OCI-LY1 (cell line): ENCODE data around the gene OSTM1.
"Not testable (repeated sequence)": the region's sequence is repeated elsewhere in the genome, so short reads cannot be mapped to it uniquely, and the experiment has no call there.

Experiments used
- H2AFZ ChIP-seq: fragments of 200-600 bp; sonication (generic), shearing (Covaris generic); 2 replicates; pipeline ENCODE4 v1.6.0; 2014; ENCODE audit warnings: antibody characterized with exemption, mild to moderate bottlenecking, low read length
- H3F3A ChIP-seq: fragments of 200-600 bp; sonication (generic), shearing (Covaris generic); 2 replicates; pipeline ENCODE4 v1.6.0; 2014; ENCODE audit warnings: mild to moderate bottlenecking, antibody characterized with exemption, low read length, moderate library complexity; ENCODE audit not compliant: insufficient read depth
- H3K27ac ChIP-seq: fragments of 200-600 bp; sonication (generic); 2 replicates; pipeline ENCODE4 v1.5.1; 2014; ENCODE audit warnings: low read length, mixed run types, mild to moderate bottlenecking, low read depth; ENCODE audit not compliant: poor library complexity, severe bottlenecking
- H3K27me3 ChIP-seq: fragments of 200-600 bp; sonication (generic); 2 replicates; pipeline ENCODE4 v1.6.0; 2014; ENCODE audit warnings: antibody characterized with exemption, mild to moderate bottlenecking, low read length, moderate library complexity; ENCODE audit not compliant: insufficient read depth
- H3K36me3 ChIP-seq: fragments of 200-600 bp; sonication (generic); 2 replicates; pipeline ENCODE4 v1.6.1; 2014; ENCODE audit warnings: mild to moderate bottlenecking, antibody characterized with exemption, low read length, moderate library complexity, mixed read lengths; ENCODE audit not compliant: insufficient read depth
- H3K4me1 ChIP-seq: fragments of 200-600 bp; sonication (generic); 2 replicates; pipeline ENCODE4 v1.5.1; 2014; ENCODE audit warnings: mild to moderate bottlenecking, low read length, moderate library complexity; ENCODE audit not compliant: insufficient read depth, severe bottlenecking
- H3K4me2 ChIP-seq: fragments of 200-600 bp; sonication (generic), shearing (Covaris generic); 2 replicates; pipeline ENCODE4 v1.6.1; 2014; ENCODE audit warnings: low read length
- H3K4me3 ChIP-seq: fragments of 200-600 bp; sonication (generic); 2 replicates; pipeline ENCODE4 v1.5.1; 2014; ENCODE audit warnings: low read length, low read depth, mild to moderate bottlenecking, mixed read lengths; ENCODE audit not compliant: poor library complexity, severe bottlenecking
- H3K79me2 ChIP-seq: fragments of 200-600 bp; shearing (Covaris generic); 2 replicates; pipeline ENCODE4 v1.6.1; 2016; ENCODE audit warnings: mixed run types, low read length, mixed read lengths; ENCODE audit not compliant: insufficient read depth
- H3K9ac ChIP-seq: fragments of 200-600 bp; sonication (generic), shearing (Covaris generic); 2 replicates; pipeline ENCODE4 v1.6.1; 2014; ENCODE audit warnings: mild to moderate bottlenecking, low read length, mixed read lengths
- H3K9me2 ChIP-seq: fragments of 200-600 bp; sonication (generic), shearing (Covaris generic); 2 replicates; pipeline ENCODE4 v1.6.1; 2014; ENCODE audit warnings: low read depth, mild to moderate bottlenecking, low read length, mixed read lengths
- H3K9me3 ChIP-seq: fragments of 200-600 bp; shearing (Covaris generic); 2 replicates; pipeline ENCODE4 v1.6.1; 2014; ENCODE audit warnings: low read length, mixed read lengths
- H4K20me1 ChIP-seq: fragments of 200-600 bp; sonication (generic), shearing (Covaris generic); 2 replicates; pipeline ENCODE4 v1.6.0; 2016; ENCODE audit warnings: mild to moderate bottlenecking, low read length; ENCODE audit not compliant: insufficient read depth
- EZH2 ChIP-seq: fragments of 200-600 bp; sonication (generic), shearing (Covaris generic); IDR thresholded peaks from 2 replicates; pipeline ENCODE4 v1.8.0; 2017; ENCODE audit warnings: borderline replicate concordance, mixed run types, mild to moderate bottlenecking, antibody characterized with exemption, low read length, moderate library complexity, mixed read lengths
- TF ChIP-seq, protein P1 (sequence below): fragments of 200-600 bp; sonication (generic), shearing (Covaris generic); IDR thresholded peaks from 2 replicates; pipeline ENCODE4 v1.5.1; 2017; ENCODE audit warnings: mild to moderate bottlenecking, antibody characterized with exemption, low read length, moderate library complexity, mixed read lengths

OSTM1 gene

DNA sequence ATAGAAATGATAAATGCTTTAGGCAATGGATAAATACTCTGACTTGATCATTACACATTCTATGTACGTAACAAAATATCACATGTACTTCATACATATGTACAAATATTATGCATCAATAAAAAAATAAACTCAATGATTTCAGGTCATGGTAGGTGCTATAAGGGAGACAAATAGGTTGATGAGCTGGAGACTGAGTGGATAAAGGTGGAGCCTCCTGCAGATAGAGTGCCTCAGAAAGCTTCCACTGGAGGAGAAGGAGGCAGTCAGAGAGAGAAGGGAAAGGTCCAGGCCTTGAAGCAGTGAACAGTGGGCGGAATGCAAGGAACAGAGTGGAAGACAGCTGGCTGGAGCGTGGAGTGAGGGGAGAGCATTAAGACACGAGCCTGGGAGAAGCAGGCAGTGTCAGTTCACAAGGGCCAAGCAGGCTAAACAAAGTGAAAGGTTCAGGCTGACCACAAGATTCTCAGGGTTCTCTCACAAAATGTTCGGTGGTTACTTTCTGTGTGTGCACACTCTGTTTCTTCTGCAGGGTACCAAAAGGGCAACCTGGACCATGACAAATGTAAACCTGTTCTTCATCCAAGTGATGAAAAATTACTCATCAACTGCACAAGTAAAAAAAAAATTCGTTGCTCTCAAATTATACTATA lies 60.6 kb downstream of the OSTM1 start:
- Histone ChIP-seq H3K9ac (no peak overlapping the region), H3K4me2 (no peak overlapping the region), H3K36me3 (no peaks in the 10 kb centered on the region; the same call in 1 of the 2 replicates), H3K9me2 (no peaks in the 10 kb centered on the region), H4K20me1 (no peaks in the 10 kb centered on the region), H3K4me3 (no peak overlapping the region), H3K27ac (no peak overlapping the region), H3K4me1 (no peaks in the 10 kb centered on the region), H3K79me2 (no peaks in the 10 kb centered on the region), H3K27me3 (no peaks in the 10 kb centered on the region), H3F3A (no peaks in the 10 kb centered on the region), H2AFZ (no peak overlapping the region), H3K9me3 (peaks cover 9% of the 10 kb centered on the region)
- TF ChIP-seq, protein P1, sequence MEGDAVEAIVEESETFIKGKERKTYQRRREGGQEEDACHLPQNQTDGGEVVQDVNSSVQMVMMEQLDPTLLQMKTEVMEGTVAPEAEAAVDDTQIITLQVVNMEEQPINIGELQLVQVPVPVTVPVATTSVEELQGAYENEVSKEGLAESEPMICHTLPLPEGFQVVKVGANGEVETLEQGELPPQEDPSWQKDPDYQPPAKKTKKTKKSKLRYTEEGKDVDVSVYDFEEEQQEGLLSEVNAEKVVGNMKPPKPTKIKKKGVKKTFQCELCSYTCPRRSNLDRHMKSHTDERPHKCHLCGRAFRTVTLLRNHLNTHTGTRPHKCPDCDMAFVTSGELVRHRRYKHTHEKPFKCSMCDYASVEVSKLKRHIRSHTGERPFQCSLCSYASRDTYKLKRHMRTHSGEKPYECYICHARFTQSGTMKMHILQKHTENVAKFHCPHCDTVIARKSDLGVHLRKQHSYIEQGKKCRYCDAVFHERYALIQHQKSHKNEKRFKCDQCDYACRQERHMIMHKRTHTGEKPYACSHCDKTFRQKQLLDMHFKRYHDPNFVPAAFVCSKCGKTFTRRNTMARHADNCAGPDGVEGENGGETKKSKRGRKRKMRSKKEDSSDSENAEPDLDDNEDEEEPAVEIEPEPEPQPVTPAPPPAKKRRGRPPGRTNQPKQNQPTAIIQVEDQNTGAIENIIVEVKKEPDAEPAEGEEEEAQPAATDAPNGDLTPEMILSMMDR, result no peak
- TF ChIP-seq EZH2, result no peak

DNA sequence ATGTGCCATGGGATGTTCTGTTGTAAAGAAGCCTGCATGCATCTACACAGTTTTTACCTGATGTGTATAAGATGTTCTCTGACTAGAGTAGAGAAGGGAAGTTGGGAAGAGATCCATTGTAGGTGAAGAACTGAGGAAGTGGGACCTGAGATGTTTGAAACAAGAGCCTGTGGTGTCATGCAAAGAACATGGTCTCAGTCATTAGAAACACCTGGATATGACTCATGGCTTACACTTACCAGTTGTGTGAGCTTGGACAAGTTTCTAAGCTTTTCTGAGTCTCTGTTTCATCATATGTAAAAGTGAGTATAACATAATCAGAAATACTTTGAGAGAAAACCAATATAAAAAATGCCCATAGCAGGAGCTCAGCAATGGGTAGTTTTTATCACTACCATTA lies 64.6 kb downstream of the OSTM1 start:
- Histone ChIP-seq H3K27ac (no peak overlapping the region), H3K79me2 (no peaks in the 10 kb centered on the region)

DNA sequence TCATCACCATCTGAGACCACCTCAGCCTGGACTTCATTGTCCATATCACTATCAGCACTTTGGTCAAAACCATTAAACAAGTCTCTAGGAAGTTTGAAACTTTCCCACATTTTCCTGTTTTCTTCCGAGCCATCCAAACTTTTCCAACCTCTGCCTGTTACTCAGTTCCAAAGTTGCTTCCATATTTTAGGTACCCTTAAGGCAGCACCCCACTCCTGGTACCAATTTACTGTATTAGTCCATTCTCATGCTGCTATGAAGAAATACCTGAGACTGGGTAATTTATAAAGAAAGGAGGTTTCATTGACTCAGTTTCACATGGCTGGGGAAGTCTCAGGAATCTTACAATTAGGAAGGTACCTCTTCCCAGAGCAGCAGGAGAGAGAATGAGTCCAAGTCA lies 65.3 kb downstream of the OSTM1 start:
- H3F3A ChIP-seq, H3K4me2 ChIP-seq, H3K27me3 ChIP-seq, H3K9me2 ChIP-seq, H3K79me2 ChIP-seq, H3K4me3 ChIP-seq, H2AFZ ChIP-seq, H3K9ac ChIP-seq, H3K27ac ChIP-seq, H4K20me1 ChIP-seq, H3K4me1 ChIP-seq, H3K36me3 ChIP-seq, H3K9me3 ChIP-seq: not testable (repeated sequence)

More for the DNA sequence above, 64.6 kb downstream of the OSTM1 start:
- Histone ChIP-seq H4K20me1 (no peaks in the 10 kb centered on the region), H3K4me1 (no peaks in the 10 kb centered on the region), H3K4me3 (no peak overlapping the region), H3K9me3 (peaks cover 9% of the 10 kb centered on the region), H3K36me3 (no peaks in the 10 kb centered on the region; the same call in 1 of the 2 replicates), H3K27me3 (no peaks in the 10 kb centered on the region), H2AFZ (no peak overlapping the region), H3K4me2 (no peak overlapping the region), H3K9ac (no peak overlapping the region), H3K9me2 (no peaks in the 10 kb centered on the region), H3F3A (no peaks in the 10 kb centered on the region)
- TF ChIP-seq, protein P1, result no peak
- no peak for TF ChIP-seq EZH2

DNA sequence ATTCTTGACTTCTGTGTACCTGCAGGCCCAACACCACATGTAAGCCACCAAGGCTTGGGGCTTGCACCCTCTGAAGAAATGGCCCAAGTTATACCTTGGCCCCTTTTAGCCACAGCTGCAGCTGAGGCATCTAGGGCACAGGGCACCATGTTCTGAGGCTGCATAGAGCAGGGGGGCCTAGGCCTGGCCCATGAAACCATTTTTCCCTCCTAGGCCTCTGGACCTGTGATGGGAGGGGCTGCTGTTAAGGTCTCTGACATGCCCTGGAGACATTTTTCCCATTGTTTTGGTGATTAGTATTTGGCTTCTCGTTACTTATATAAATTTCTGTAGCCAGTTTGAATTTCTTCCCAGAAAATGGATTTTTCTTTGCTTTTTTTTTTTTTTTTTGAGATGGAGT lies 66.2 kb downstream of the OSTM1 start:
- TF ChIP-seq, protein P1, result no peak
- no peak for TF ChIP-seq EZH2

More for the DNA sequence above, 66.2 kb downstream of the OSTM1 start:
- H3K4me2 ChIP-seq, result no peak overlapping the region
- H3K4me1 ChIP-seq, result no peaks in the 10 kb centered on the region
- no peaks in the 10 kb centered on the region for H3F3A ChIP-seq
- H3K9me3 ChIP-seq, result peaks cover 9% of the 10 kb centered on the region
- H3K27ac ChIP-seq, result no peak overlapping the region
- H4K20me1 ChIP-seq, result no peaks in the 10 kb centered on the region
- no peak overlapping the region for H3K9ac ChIP-seq
- no peaks in the 10 kb centered on the region for H3K9me2 ChIP-seq
- H3K79me2 ChIP-seq, result no peaks in the 10 kb centered on the region
- no peaks in the 10 kb centered on the region; the same call in 1 of the 2 replicates for H3K36me3 ChIP-seq
- H3K27me3 ChIP-seq, result no peaks in the 10 kb centered on the region
- no peak overlapping the region for H2AFZ ChIP-seq
- no peak overlapping the region for H3K4me3 ChIP-seq
